Gastrocnemius medialis (tissue), 4 donors: ENCODE results near the gene THNSL1. TPM values are rescaled to one million over a fixed set of nuclear protein-coding genes. Genes with fewer than 3 reads are reported as not detected.
"Not testable (repeated sequence)": the region's sequence is repeated elsewhere in the genome, so short reads cannot be mapped to it uniquely, and the experiment has no call there.

Experiments used
- ATAC-seq, 2 donors: fragments of 150-250 bp; one replicate each; pipeline ENCODE4 v1.9.1; 2016
- DNase-seq, 2 donors: peaks; one replicate each; pipeline ENCODE4 v3.0.0-alpha.2; 2019
- H3K27ac ChIP-seq, 4 donors: fragments of 200-600 bp; sonication (generic); 1 replicate in 1 of 4; 2 replicates in 3 of 4; pipeline ENCODE4 v1.5.1; 2016 to 2018; ENCODE audit warnings: mild to moderate bottlenecking in 2 of 4, moderate library complexity in 1 of 4
- H3K27me3 ChIP-seq, 3 donors: fragments of 200-600 bp; sonication (generic) in 2 of 3; 1 replicate in 1 of 3; 2 replicates in 2 of 3; pipeline versions ENCODE4 v1.5.1 to v1.6.0; 2016 to 2019; ENCODE audit warnings: mild to moderate bottlenecking in 1 of 3, moderate library complexity in 1 of 3
- H3K36me3 ChIP-seq, 2 donors: fragments of 200-600 bp; sonication (generic) in 1 of 2; one replicate each; pipeline ENCODE4 v1.5.1; 2017 to 2018
- H3K4me1 ChIP-seq, 2 donors: fragments of 200-600 bp; sonication (generic) in 1 of 2; one replicate each; pipeline ENCODE4 v1.5.1; 2016 to 2017; ENCODE audit warnings: mild to moderate bottlenecking in 2 of 2
- H3K4me3 ChIP-seq, 4 donors: fragments of 200-600 bp; sonication (generic) in 3 of 4; 1 replicate in 1 of 4; 2 replicates in 3 of 4; pipeline ENCODE4 v1.5.1; 2016 to 2019; ENCODE audit warnings: mild to moderate bottlenecking in 2 of 4
- H3K9me3 ChIP-seq, 3 donors: fragments of 200-600 bp; sonication (generic) in 2 of 3; 1 replicate in 1 of 3; 2 replicates in 2 of 3; pipeline ENCODE4 v1.5.1; 2016 to 2019
- CTCF ChIP-seq, 5 experiments: fragments of 450-650 bp in 3 of 5; fragments of 200-600 bp in 2 of 5; sonication (generic) in 2 of 5; IDR thresholded peaks in 4 of 5; conservative IDR thresholded peaks in 1 of 5; 1 replicate in 4 of 5; 2 replicates in 1 of 5; pipeline ENCODE4 v1.5.1; 2016 to 2019; ENCODE audit warnings: antibody characterized with exemption in 5 of 5, mild to moderate bottlenecking in 3 of 5, moderate library complexity in 3 of 5
- POLR2A ChIP-seq, 2 donors: fragments of 450-650 bp; IDR thresholded peaks; one replicate each; pipeline ENCODE4 v1.6.1; 2017; ENCODE audit warnings: antibody characterized with exemption in 2 of 2, mild to moderate bottlenecking in 2 of 2, moderate library complexity in 2 of 2
- in situ Hi-C, 4 donors: fragments of 200-750 bp; cut with MboI; loops; one replicate each; pipeline versions ENCODE4 v1.15.0 to v1.8.0; 2017; ENCODE audit warnings: low sequenced_read_pairs in 4 of 4
- intact Hi-C: fragments of 100-400 bp; cut with DNase I; formaldehyde crosslinking; loops from one replicate; pipeline ENCODE4 v1.15.1; 2023; ENCODE audit warnings: low total_unique reads
- total RNA-seq, 4 donors: library from RNA; depleted of rRNA; stranded (reverse); fragments of >200 nt; gene quantifications; one replicate each; pipeline versions ENCODE4 v1.1.0 to v1.2.3, GENCODE V29; 2016

The THNSL1 gene
- total RNA-seq, 4 donors from 2014 or later = 0.82 to 2.0 (median 1.7) TPM

GRCh38 chr10:24992512-24993133 lies 23.8 kb upstream of the THNSL1 start:
- intact Hi-C loops = loop anchor here (5.0 kb wide), 1 partner anchor 350 kb away; no protein-coding TSS in a partner anchor
- no peak overlapping the region for H3K27ac ChIP-seq
- in situ Hi-C loops = loop anchor here (25.0 kb wide), 2 partner anchors 255 to 355 kb away; no protein-coding TSS in a partner anchor
- H3K4me3 ChIP-seq = no peak overlapping the region
- H3K4me1 ChIP-seq = no peaks in the 10 kb centered on the region
- no peaks in the 10 kb centered on the region for H3K9me3 ChIP-seq
- TF ChIP-seq CTCF (IDR thresholded peaks at IDR 0.05 in 4 of 5, conservative IDR thresholded peaks at IDR 0.05 in 1 of 5) = no peak
- TF ChIP-seq POLR2A (IDR thresholded peaks at IDR 0.05) = no peak
- no peaks in the 10 kb centered on the region for H3K27me3 ChIP-seq
- H3K36me3 ChIP-seq = no peaks in the 10 kb centered on the region
- ATAC-seq (no peak), DNase-seq (no peak)

- DNase-seq (no peak), ATAC-seq (no peak)
- no peak overlapping the region for H3K27ac ChIP-seq
- TF ChIP-seq POLR2A (IDR thresholded peaks at IDR 0.05) = no peak
- no peak for TF ChIP-seq CTCF (IDR thresholded peaks at IDR 0.05 in 4 of 5, conservative IDR thresholded peaks at IDR 0.05 in 1 of 5)
- no peaks in the 10 kb centered on the region for H3K9me3 ChIP-seq
- H3K27me3 ChIP-seq = no peaks in the 10 kb centered on the region
- no peaks in the 10 kb centered on the region for H3K36me3 ChIP-seq
- no peaks in the 10 kb centered on the region for H3K4me1 ChIP-seq
- intact Hi-C loops = loop anchor here (5.0 kb wide), 1 partner anchor 351 kb away; no protein-coding TSS in a partner anchor
- no peak overlapping the region for H3K4me3 ChIP-seq
- in situ Hi-C loops = loop anchor here (25.0 kb wide), 2 partner anchors 256 to 356 kb away; no protein-coding TSS in a partner anchor
Observed at GRCh38 chr10:24993237-24993958, 23.0 kb upstream of the THNSL1 start.

GRCh38 chr10:24995072-24995471 lies 21.3 kb upstream of the THNSL1 start:
- Histone ChIP-seq H3K27me3 (no peaks in the 10 kb centered on the region), H3K36me3 (no peaks in the 10 kb centered on the region), H3K27ac (no peak overlapping the region), H3K4me3 (no peak overlapping the region), H3K4me1 (no peaks in the 10 kb centered on the region), H3K9me3 (peaks cover 0 to 1% (median 0%) of the 10 kb centered on the region in 3 donors)
- in situ Hi-C loops (loop anchor here (25.0 kb wide), 2 partner anchors 258 to 358 kb away; no protein-coding TSS in a partner anchor), intact Hi-C loops (no loop called here)
- no peak for ATAC-seq
- TF ChIP-seq POLR2A (IDR thresholded peaks at IDR 0.05) = no peak
- no peak for TF ChIP-seq CTCF (IDR thresholded peaks at IDR 0.05 in 4 of 5, conservative IDR thresholded peaks at IDR 0.05 in 1 of 5)
- DNase-seq = no peak

- no peak for TF ChIP-seq CTCF (IDR thresholded peaks at IDR 0.05 in 4 of 5, conservative IDR thresholded peaks at IDR 0.05 in 1 of 5)
- TF ChIP-seq POLR2A (IDR thresholded peaks at IDR 0.05) = no peak
- in situ Hi-C loops = loop anchor here (25.0 kb wide), 2 partner anchors 261 to 361 kb away; no protein-coding TSS in a partner anchor
- Histone ChIP-seq H3K27me3 (no peaks in the 10 kb centered on the region), H3K9me3 (peaks cover 0 to 8% (median 0%) of the 10 kb centered on the region in 3 donors), H3K36me3 (no peaks in the 10 kb centered on the region), H3K4me1 (no peaks in the 10 kb centered on the region), H3K27ac (no peak overlapping the region), H3K4me3 (no peak overlapping the region)
- no peak for ATAC-seq
- no peak for DNase-seq
- intact Hi-C loops = no loop called here
Observed at GRCh38 chr10:24998044-24998443, 18.4 kb upstream of the THNSL1 start.

GRCh38 chr10:25011591-25011990 lies 4.8 kb upstream of the THNSL1 start:
- H3K36me3 ChIP-seq, H3K27ac ChIP-seq, H3K27me3 ChIP-seq, H3K4me1 ChIP-seq, H3K4me3 ChIP-seq, ATAC-seq, H3K9me3 ChIP-seq, in situ Hi-C loops, DNase-seq: not testable (repeated sequence)
- intact Hi-C loops = loop anchor here (10.0 kb wide), 2 partner anchors 377 to 807 kb away; partner anchors contain the start of gene KIAA1217
